Peyer's patch (tissue), 4 donors: ENCODE measurements around the gene KCTD4. TPM values are rescaled to one million over a fixed set of nuclear protein-coding genes. Genes with fewer than 3 reads are reported as not detected.

Experiments
- DNase-seq, 3 donors: peaks; one replicate each; pipeline ENCODE4 v3.0.0-alpha.2; 2017 to 2019
- H3K27ac ChIP-seq, 4 donors: fragments of 200-600 bp; sonication (generic); one replicate each; pipeline ENCODE4 v1.5.1; 2016 to 2019
- H3K27me3 ChIP-seq, 2 donors: fragments of 200-600 bp; sonication (generic); one replicate each; pipeline ENCODE4 v1.5.1; 2019
- H3K36me3 ChIP-seq, 3 donors: fragments of 200-600 bp; sonication (generic); one replicate each; pipeline ENCODE4 v1.5.1; 2016 to 2019
- H3K4me1 ChIP-seq, 4 donors: fragments of 200-600 bp; sonication (generic); one replicate each; pipeline ENCODE4 v1.5.1; 2016 to 2019
- H3K4me3 ChIP-seq, 4 donors: fragments of 200-600 bp; sonication (generic); 1 replicate in 3 of 4; 2 replicates in 1 of 4; pipeline ENCODE4 v1.5.1; 2016 to 2019; ENCODE audit warnings: mild to moderate bottlenecking in 1 of 4
- H3K9me3 ChIP-seq, 4 donors: fragments of 200-600 bp; sonication (generic); one replicate each; pipeline ENCODE4 v1.5.1; 2016 to 2019; ENCODE audit warnings: mild to moderate bottlenecking in 1 of 4
- POLR2A ChIP-seq, 2 donors: fragments of 450-650 bp; IDR thresholded peaks; one replicate each; pipeline ENCODE4 v1.5.1; 2017; ENCODE audit warnings: antibody characterized with exemption in 2 of 2, mild to moderate bottlenecking in 2 of 2, moderate library complexity in 2 of 2
- total RNA-seq, 4 donors: library from RNA; depleted of rRNA; stranded (reverse); fragments of >200 nt; gene quantifications; one replicate each; pipeline ENCODE4 v1.1.0, GENCODE V29; 2016
- TF ChIP-seq, protein P1 (sequence below), 6 experiments: fragments of 450-650 bp in 4 of 6; fragments of 200-600 bp in 2 of 6; sonication (generic) in 1 of 6; IDR thresholded peaks; one replicate each; pipeline ENCODE4 v1.5.1; 2017 to 2019; ENCODE audit warnings: antibody characterized with exemption in 6 of 6, mild to moderate bottlenecking in 3 of 6, moderate library complexity in 1 of 6

KCTD4 gene
- total RNA-seq, 4 donors from 2014 or later: 0.35 TPM; not detected in 3

GRCh38 chr13:45216193-45216592 is 15.3 kb upstream of the KCTD4 start:
- no peak for TF ChIP-seq POLR2A (IDR thresholded peaks at IDR 0.05)
- TF ChIP-seq, protein P1, sequence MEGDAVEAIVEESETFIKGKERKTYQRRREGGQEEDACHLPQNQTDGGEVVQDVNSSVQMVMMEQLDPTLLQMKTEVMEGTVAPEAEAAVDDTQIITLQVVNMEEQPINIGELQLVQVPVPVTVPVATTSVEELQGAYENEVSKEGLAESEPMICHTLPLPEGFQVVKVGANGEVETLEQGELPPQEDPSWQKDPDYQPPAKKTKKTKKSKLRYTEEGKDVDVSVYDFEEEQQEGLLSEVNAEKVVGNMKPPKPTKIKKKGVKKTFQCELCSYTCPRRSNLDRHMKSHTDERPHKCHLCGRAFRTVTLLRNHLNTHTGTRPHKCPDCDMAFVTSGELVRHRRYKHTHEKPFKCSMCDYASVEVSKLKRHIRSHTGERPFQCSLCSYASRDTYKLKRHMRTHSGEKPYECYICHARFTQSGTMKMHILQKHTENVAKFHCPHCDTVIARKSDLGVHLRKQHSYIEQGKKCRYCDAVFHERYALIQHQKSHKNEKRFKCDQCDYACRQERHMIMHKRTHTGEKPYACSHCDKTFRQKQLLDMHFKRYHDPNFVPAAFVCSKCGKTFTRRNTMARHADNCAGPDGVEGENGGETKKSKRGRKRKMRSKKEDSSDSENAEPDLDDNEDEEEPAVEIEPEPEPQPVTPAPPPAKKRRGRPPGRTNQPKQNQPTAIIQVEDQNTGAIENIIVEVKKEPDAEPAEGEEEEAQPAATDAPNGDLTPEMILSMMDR (IDR thresholded peaks at IDR 0.05): no peak
- H3K27ac ChIP-seq: no peak overlapping the region
- no peaks in the 10 kb centered on the region for H3K9me3 ChIP-seq
- no peak overlapping the region for H3K4me3 ChIP-seq
- no peak for DNase-seq
- H3K4me1 ChIP-seq: no peaks in the 10 kb centered on the region
- no peaks in the 10 kb centered on the region for H3K27me3 ChIP-seq
- H3K36me3 ChIP-seq: no peaks in the 10 kb centered on the region

DNA sequence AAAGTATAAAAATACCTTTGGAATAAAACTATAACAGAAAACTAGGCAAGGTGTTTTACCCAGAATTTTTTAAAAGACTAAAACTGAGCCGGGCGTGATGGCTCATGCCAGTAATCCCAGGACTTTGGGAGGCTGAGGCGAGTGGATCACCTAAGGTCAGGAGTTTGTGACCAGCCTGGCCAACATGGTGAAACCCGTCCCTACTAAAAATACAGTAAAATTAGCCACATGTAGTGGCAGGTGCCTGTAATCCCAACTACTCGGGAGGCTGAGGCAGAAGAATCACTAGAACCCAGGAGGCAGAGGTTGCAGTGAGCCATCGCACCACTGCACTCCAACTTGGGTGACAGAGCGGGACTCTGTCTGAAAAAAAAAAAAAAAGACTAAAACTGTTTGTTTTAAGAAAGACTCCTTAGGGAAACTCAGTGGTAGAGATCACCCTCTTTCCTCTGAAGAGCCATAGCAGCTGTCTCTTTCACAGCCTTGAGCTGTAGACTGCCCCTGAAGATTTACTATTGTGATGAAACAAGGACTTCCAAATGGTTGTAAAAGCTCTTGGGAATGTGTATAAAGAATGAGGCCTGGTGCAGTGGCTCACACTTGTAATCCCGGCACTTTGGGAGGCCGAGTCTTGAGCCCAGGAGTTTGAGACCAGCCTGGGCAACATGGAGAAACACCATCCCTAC is 14.7 kb upstream of the KCTD4 start:
- H3K4me3 ChIP-seq: no peak overlapping the region
- TF ChIP-seq, protein P1 (IDR thresholded peaks at IDR 0.05): no peak
- TF ChIP-seq POLR2A (IDR thresholded peaks at IDR 0.05): no peak
- H3K9me3 ChIP-seq: no peaks in the 10 kb centered on the region
- no peaks in the 10 kb centered on the region for H3K27me3 ChIP-seq
- DNase-seq: no peak
- no peaks in the 10 kb centered on the region for H3K36me3 ChIP-seq
- no peaks in the 10 kb centered on the region for H3K4me1 ChIP-seq
- H3K27ac ChIP-seq: no peak overlapping the region

GRCh38 chr13:45209229-45209628 is 8.4 kb upstream of the KCTD4 start:
- no peak for DNase-seq
- no peaks in the 10 kb centered on the region for H3K36me3 ChIP-seq
- no peaks in the 10 kb centered on the region for H3K9me3 ChIP-seq
- H3K4me1 ChIP-seq: no peaks in the 10 kb centered on the region
- no peak overlapping the region for H3K4me3 ChIP-seq
- H3K27me3 ChIP-seq: no peaks in the 10 kb centered on the region
- H3K27ac ChIP-seq: no peak overlapping the region
- TF ChIP-seq, protein P1 (IDR thresholded peaks at IDR 0.05): no peak
- TF ChIP-seq POLR2A (IDR thresholded peaks at IDR 0.05): no peak

DNA sequence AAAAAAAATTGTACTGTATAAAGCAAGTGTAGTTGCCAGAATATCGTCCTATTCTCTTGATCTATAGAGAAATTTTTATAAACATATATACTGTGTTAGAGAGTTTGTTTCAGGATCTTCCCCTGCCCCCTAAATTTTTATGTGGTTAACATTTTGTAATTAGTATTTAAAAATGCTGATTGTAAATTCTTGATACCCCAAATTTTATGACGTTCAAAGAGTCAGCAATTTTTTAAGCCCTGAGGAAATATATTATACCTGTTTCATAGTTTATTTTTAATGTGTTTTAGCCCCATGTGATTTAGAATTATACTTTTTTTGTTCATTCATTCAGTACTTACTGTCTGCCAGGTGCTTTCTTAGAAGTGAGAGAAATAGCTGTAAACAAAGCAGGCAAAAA is 7.3 kb upstream of the KCTD4 start:
- no peak for DNase-seq
- H3K36me3 ChIP-seq: no peaks in the 10 kb centered on the region
- H3K27ac ChIP-seq: peak overlapping the region in 1 of 4 donors; percentile 13
- no peaks in the 10 kb centered on the region for H3K27me3 ChIP-seq
- no peak overlapping the region for H3K4me3 ChIP-seq
- TF ChIP-seq, protein P1 (IDR thresholded peaks at IDR 0.05): no peak
- TF ChIP-seq POLR2A (IDR thresholded peaks at IDR 0.05): no peak
- H3K9me3 ChIP-seq: no peaks in the 10 kb centered on the region
- H3K4me1 ChIP-seq: no peaks in the 10 kb centered on the region

- no peaks in the 10 kb centered on the region for H3K9me3 ChIP-seq
- peak overlapping the region in 1 of 4 donors; percentile 13 for H3K27ac ChIP-seq
- H3K4me3 ChIP-seq: no peak overlapping the region
- no peaks in the 10 kb centered on the region for H3K27me3 ChIP-seq
- no peaks in the 10 kb centered on the region for H3K4me1 ChIP-seq
- no peak for DNase-seq
- TF ChIP-seq, protein P1 (IDR thresholded peaks at IDR 0.05): no peak
- TF ChIP-seq POLR2A (IDR thresholded peaks at IDR 0.05): no peak
- no peaks in the 10 kb centered on the region for H3K36me3 ChIP-seq
Measured at GRCh38 chr13:45207319-45207718, 6.5 kb upstream of the KCTD4 start.
